Astrocyte (in vitro differentiated cells and primary cell): Measurements from ENCODE around the gene HMG20B. TPM values are rescaled to one million over a fixed set of nuclear protein-coding genes. Genes with fewer than 3 reads are reported as not detected.

ENCODE experiments used
- DNase-seq: peaks from one replicate; pipeline ENCODE4 v3.0.0-alpha.2; 2010; ENCODE audit warnings: low read depth
- FAIRE-seq: peaks from 2 replicates; lab custom pipeline; 2011; peaks lifted over from hg19 to GRCh38; lab: Jason Lieb, UNC
- H2AFZ ChIP-seq: 2 replicates; pipeline ENCODE4 v1.6.0; 2012; ENCODE audit warnings: low read depth, low read length, inconsistent platforms
- H3K27ac ChIP-seq: 2 replicates; pipeline ENCODE4 v1.5.1; 2011; ENCODE audit warnings: low read depth, low read length, inconsistent platforms
- H3K27me3 ChIP-seq: 2 replicates; pipeline ENCODE4 v1.6.0; 2011; ENCODE audit warnings: low read length, inconsistent platforms; ENCODE audit not compliant: insufficient read depth
- H3K36me3 ChIP-seq: 2 replicates; pipeline ENCODE4 v1.5.1; 2011; ENCODE audit warnings: low read length, inconsistent platforms; ENCODE audit not compliant: insufficient read depth
- H3K4me1 ChIP-seq: 2 replicates; pipeline ENCODE4 v1.5.1; 2011; ENCODE audit warnings: low read length, inconsistent platforms; ENCODE audit not compliant: insufficient read depth
- H3K4me2 ChIP-seq: 2 replicates; pipeline ENCODE4 v1.6.0; 2012; ENCODE audit warnings: low read length, inconsistent platforms
- H3K4me3 ChIP-seq: 2 replicates; pipeline ENCODE4 v1.5.1; 2011; ENCODE audit warnings: low read depth, mild to moderate bottlenecking, low read length, inconsistent platforms; ENCODE audit not compliant: insufficient read depth
- H3K79me2 ChIP-seq: 2 replicates; pipeline ENCODE4 v1.6.0; 2012; ENCODE audit warnings: mild to moderate bottlenecking, low read length, inconsistent platforms; ENCODE audit not compliant: insufficient read depth
- H3K9ac ChIP-seq: 2 replicates; pipeline ENCODE4 v1.6.0; 2012; ENCODE audit warnings: mild to moderate bottlenecking, low read length, inconsistent platforms
- H3K9me3 ChIP-seq: 2 replicates; pipeline ENCODE4 v1.5.1; 2012; ENCODE audit warnings: low read depth, mild to moderate bottlenecking, low read length, inconsistent platforms; ENCODE audit not compliant: insufficient read depth
- H4K20me1 ChIP-seq: 2 replicates; pipeline ENCODE4 v1.6.0; 2012; ENCODE audit warnings: low read length, inconsistent platforms; ENCODE audit not compliant: insufficient read depth
- H3K27ac Mint-ChIP-seq: one replicate; pipeline ENCODE4 v1.8.0; 2021; ENCODE audit warnings: mild to moderate bottlenecking, mixed read lengths; ENCODE audit not compliant: unreplicated experiment
- H3K27me3 Mint-ChIP-seq: one replicate; pipeline ENCODE4 v1.8.0; 2021; ENCODE audit warnings: low read depth, mixed read lengths; ENCODE audit not compliant: unreplicated experiment
- H3K36me3 Mint-ChIP-seq: one replicate; pipeline ENCODE4 v1.8.0; 2021; ENCODE audit warnings: low read depth, mixed read lengths; ENCODE audit not compliant: unreplicated experiment
- H3K4me1 Mint-ChIP-seq: one replicate; pipeline ENCODE4 v1.8.0; 2021; ENCODE audit warnings: low read depth, mixed read lengths; ENCODE audit not compliant: unreplicated experiment
- H3K4me3 Mint-ChIP-seq: one replicate; pipeline ENCODE4 v1.8.0; 2021; ENCODE audit warnings: mild to moderate bottlenecking, moderate library complexity, mixed read lengths; ENCODE audit not compliant: unreplicated experiment
- H3K9me3 Mint-ChIP-seq: one replicate; pipeline ENCODE4 v1.8.0; 2021; ENCODE audit warnings: mild to moderate bottlenecking, mixed read lengths; ENCODE audit not compliant: unreplicated experiment
- EZH2 ChIP-seq: IDR thresholded peaks from 2 replicates; pipeline ENCODE4 v1.6.1; 2012; ENCODE audit warnings: mild to moderate bottlenecking, low read length, inconsistent platforms; ENCODE audit not compliant: insufficient read depth
- total RNA-seq: library from RNA; stranded (reverse); gene quantifications from 2 replicates; pipeline ENCODE4 v1.2.1, GENCODE V29; 2021
- TF ChIP-seq, protein P1 (sequence below): IDR thresholded peaks from 2 replicates; pipeline ENCODE4 v1.5.1; 2011; ENCODE audit warnings: low read depth, mild to moderate bottlenecking, inconsistent platforms, low read length, moderate library complexity; ENCODE audit not compliant: insufficient read depth

The HMG20B gene
- total RNA-seq, 1 donor from 2014 or later, result 55.9 TPM

DNA sequence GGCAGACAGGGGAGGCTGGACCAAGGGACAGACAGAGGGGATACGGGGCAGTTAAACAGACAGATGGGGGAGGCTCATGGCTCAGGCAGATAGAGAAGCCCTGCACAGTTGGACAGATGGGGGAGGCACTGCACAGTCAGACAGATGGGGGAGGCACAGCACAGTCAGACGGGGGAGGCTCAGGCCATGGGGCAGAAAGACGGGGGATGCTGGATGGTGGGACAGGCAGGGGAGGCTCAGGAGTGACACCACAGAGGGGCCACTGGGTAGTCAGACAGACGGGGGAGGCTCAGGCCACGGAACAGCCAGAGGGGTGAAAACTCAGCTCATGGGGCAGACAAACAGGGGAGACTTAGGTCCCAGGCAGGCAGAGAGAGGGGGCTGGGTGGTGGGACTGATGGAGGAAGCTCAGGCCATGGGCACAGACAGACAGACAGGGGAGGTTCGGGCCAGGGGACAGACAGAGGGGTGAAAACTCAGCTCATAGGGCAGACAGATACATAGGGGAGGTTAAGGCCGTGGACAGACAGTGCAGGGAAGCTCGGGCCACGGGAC lies 16.2 kb upstream of the HMG20B start:
- no peaks in the 10 kb centered on the region for H3K9me3 Mint-ChIP-seq
- Histone ChIP-seq H3K27ac (peak overlapping the region; percentile 53), H3K36me3 (no peaks in the 10 kb centered on the region), H3K9ac (peak overlapping the region; percentile 87), H2AFZ (peak overlapping the region; percentile 13), H4K20me1 (peaks cover 43% of the 10 kb centered on the region), H3K4me1 (peaks cover 28% of the 10 kb centered on the region), H3K4me2 (peak overlapping the region; percentile 98), H3K4me3 (peak overlapping the region; percentile 89), H3K9me3 (no peaks in the 10 kb centered on the region), H3K27me3 (no peaks in the 10 kb centered on the region), H3K79me2 (peaks cover 50% of the 10 kb centered on the region)
- TF ChIP-seq, protein P1, sequence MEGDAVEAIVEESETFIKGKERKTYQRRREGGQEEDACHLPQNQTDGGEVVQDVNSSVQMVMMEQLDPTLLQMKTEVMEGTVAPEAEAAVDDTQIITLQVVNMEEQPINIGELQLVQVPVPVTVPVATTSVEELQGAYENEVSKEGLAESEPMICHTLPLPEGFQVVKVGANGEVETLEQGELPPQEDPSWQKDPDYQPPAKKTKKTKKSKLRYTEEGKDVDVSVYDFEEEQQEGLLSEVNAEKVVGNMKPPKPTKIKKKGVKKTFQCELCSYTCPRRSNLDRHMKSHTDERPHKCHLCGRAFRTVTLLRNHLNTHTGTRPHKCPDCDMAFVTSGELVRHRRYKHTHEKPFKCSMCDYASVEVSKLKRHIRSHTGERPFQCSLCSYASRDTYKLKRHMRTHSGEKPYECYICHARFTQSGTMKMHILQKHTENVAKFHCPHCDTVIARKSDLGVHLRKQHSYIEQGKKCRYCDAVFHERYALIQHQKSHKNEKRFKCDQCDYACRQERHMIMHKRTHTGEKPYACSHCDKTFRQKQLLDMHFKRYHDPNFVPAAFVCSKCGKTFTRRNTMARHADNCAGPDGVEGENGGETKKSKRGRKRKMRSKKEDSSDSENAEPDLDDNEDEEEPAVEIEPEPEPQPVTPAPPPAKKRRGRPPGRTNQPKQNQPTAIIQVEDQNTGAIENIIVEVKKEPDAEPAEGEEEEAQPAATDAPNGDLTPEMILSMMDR, result no peak
- no peak for TF ChIP-seq EZH2
- H3K4me1 Mint-ChIP-seq, result peaks cover 25% of the 10 kb centered on the region
- no peak for FAIRE-seq
- no peak for DNase-seq
- H3K4me3 Mint-ChIP-seq, result peak overlapping the region; percentile 99
- H3K36me3 Mint-ChIP-seq, result peaks cover 11% of the 10 kb centered on the region
- H3K27ac Mint-ChIP-seq, result peak overlapping the region; percentile 85
- H3K27me3 Mint-ChIP-seq, result no peaks in the 10 kb centered on the region

GRCh38 chr19:3556978-3557460 lies 15.7 kb upstream of the HMG20B start:
- peak; percentile 20 for DNase-seq
- no peak for FAIRE-seq
- Mint-ChIP-seq H3K27ac (peak overlapping the region; percentile 85), H3K9me3 (no peaks in the 10 kb centered on the region), H3K36me3 (peaks cover 9% of the 10 kb centered on the region), H3K4me1 (peaks cover 25% of the 10 kb centered on the region), H3K4me3 (peak overlapping the region; percentile 99), H3K27me3 (no peaks in the 10 kb centered on the region)
- H3K79me2 ChIP-seq, result peaks cover 46% of the 10 kb centered on the region
- peaks cover 39% of the 10 kb centered on the region for H4K20me1 ChIP-seq
- peak overlapping the region; percentile 89 for H3K4me3 ChIP-seq
- H2AFZ ChIP-seq, result peak overlapping the region; percentile 13
- H3K27me3 ChIP-seq, result no peaks in the 10 kb centered on the region
- H3K4me1 ChIP-seq, result peaks cover 29% of the 10 kb centered on the region
- peak overlapping the region; percentile 87 for H3K9ac ChIP-seq
- no peaks in the 10 kb centered on the region for H3K36me3 ChIP-seq
- H3K27ac ChIP-seq, result peak overlapping the region; percentile 53
- peak overlapping the region; percentile 98 for H3K4me2 ChIP-seq
- TF ChIP-seq, protein P1, result no peak
- no peak for TF ChIP-seq EZH2
- no peaks in the 10 kb centered on the region for H3K9me3 ChIP-seq

- H2AFZ ChIP-seq, result peak within 1 kb of the TSS; percentile 90
- H3K4me3 ChIP-seq, result peak within 1 kb of the TSS; percentile 89
- H3K4me2 ChIP-seq, result peak within 1 kb of the TSS; percentile 98
- no peaks in the 10 kb centered on the region for H3K9me3 Mint-ChIP-seq
- FAIRE-seq (peak; percentile 86), DNase-seq (peak; percentile 91)
- H3K27me3 ChIP-seq, result no peaks in the 10 kb centered on the region
- peaks cover 23% of the 10 kb centered on the region for H3K4me1 Mint-ChIP-seq
- no peaks in the 10 kb centered on the region for H3K9me3 ChIP-seq
- H3K4me1 ChIP-seq, result peaks cover 35% of the 10 kb centered on the region
- peaks cover 43% of the 10 kb centered on the region for H3K79me2 ChIP-seq
- peaks cover 9% of the 10 kb centered on the region for H3K36me3 Mint-ChIP-seq
- H3K27ac ChIP-seq, result peak within 1 kb of the TSS; percentile 81
- no peaks in the 10 kb centered on the region for H3K27me3 Mint-ChIP-seq
- TF ChIP-seq, protein P1, result no peak
- peak within 1 kb of the TSS; percentile 87 for H3K27ac Mint-ChIP-seq
- H3K4me3 Mint-ChIP-seq, result peak within 1 kb of the TSS; percentile 99
- peaks cover 36% of the 10 kb centered on the region for H4K20me1 ChIP-seq
- H3K9ac ChIP-seq, result peak within 1 kb of the TSS; percentile 87
- no peaks in the 10 kb centered on the region for H3K36me3 ChIP-seq
Measured at GRCh38 chr19:3557461-3558248, 15.1 kb upstream of the HMG20B start, which contains the start of gene MFSD12. Gene MFSD12 (minus strand): TSS chr19:3557586. CDS start chr19:3557403, 183 bp downstream.
